NT2/D1 (cell line): ENCODE data around the gene KRTAP13-3.

Experiments
- DNase-seq: peaks from one replicate; pipeline ENCODE4 v3.0.0-alpha.2; 2011; ENCODE audit warnings: low read depth, low spot score
- H3K27me3 ChIP-seq: 2 replicates; pipeline ENCODE4 v1.6.0; 2011; ENCODE audit warnings: mild to moderate bottlenecking; ENCODE audit not compliant: insufficient read length, insufficient read depth
- H3K36me3 ChIP-seq: 2 replicates; pipeline ENCODE4 v1.6.1; 2011; ENCODE audit warnings: mild to moderate bottlenecking, low read length, mixed read lengths; ENCODE audit not compliant: insufficient read depth, insufficient read length
- H3K4me1 ChIP-seq: 2 replicates; pipeline ENCODE4 v1.5.1; 2011; ENCODE audit not compliant: insufficient read depth, insufficient read length
- H3K4me3 ChIP-seq: 2 replicates; pipeline ENCODE4 v1.5.1; 2011; ENCODE audit warnings: low read depth; ENCODE audit not compliant: insufficient read length
- H3K9ac ChIP-seq: 2 replicates; pipeline ENCODE4 v1.6.0; 2011; ENCODE audit warnings: low read depth; ENCODE audit not compliant: insufficient read length
- H3K9me3 ChIP-seq: 2 replicates; pipeline ENCODE4 v1.5.1; 2011; ENCODE audit warnings: mild to moderate bottlenecking, low read length; ENCODE audit not compliant: insufficient read depth
- SUZ12 ChIP-seq: IDR thresholded peaks from 2 replicates; pipeline ENCODE4 v1.6.1; 2011; ENCODE audit not compliant: insufficient read length, insufficient read depth; ENCODE audit errors: extremely low read depth
- YY1 ChIP-seq: IDR thresholded peaks from 2 replicates; pipeline ENCODE4 v1.6.1; 2011; ENCODE audit not compliant: insufficient read length, insufficient read depth
- ZNF274 ChIP-seq: IDR thresholded peaks from 2 replicates; pipeline ENCODE4 v1.6.1; 2011; ENCODE audit warnings: mild to moderate bottlenecking, low read depth, low read length

Gene KRTAP13-3

GRCh38 chr21:30425826-30426225 is at the start of gene KRTAP13-3:
KRTAP13-3 (minus strand) TSS chr21:30425926; CDS start chr21:30425912, 14 bp downstream.
- H3K36me3 ChIP-seq, result no peaks in the 10 kb centered on the region
- no peak within 1 kb of the TSS for H3K9ac ChIP-seq
- DNase-seq, result no peak
- no peaks in the 10 kb centered on the region; the same call in 1 of the 2 replicates for H3K9me3 ChIP-seq
- no peaks in the 10 kb centered on the region for H3K27me3 ChIP-seq
- no peak within 1 kb of the TSS for H3K4me3 ChIP-seq
- no peaks in the 10 kb centered on the region for H3K4me1 ChIP-seq
- TF ChIP-seq SUZ12, result no peak
- no peak for TF ChIP-seq ZNF274
- TF ChIP-seq YY1, result no peak

DNA sequence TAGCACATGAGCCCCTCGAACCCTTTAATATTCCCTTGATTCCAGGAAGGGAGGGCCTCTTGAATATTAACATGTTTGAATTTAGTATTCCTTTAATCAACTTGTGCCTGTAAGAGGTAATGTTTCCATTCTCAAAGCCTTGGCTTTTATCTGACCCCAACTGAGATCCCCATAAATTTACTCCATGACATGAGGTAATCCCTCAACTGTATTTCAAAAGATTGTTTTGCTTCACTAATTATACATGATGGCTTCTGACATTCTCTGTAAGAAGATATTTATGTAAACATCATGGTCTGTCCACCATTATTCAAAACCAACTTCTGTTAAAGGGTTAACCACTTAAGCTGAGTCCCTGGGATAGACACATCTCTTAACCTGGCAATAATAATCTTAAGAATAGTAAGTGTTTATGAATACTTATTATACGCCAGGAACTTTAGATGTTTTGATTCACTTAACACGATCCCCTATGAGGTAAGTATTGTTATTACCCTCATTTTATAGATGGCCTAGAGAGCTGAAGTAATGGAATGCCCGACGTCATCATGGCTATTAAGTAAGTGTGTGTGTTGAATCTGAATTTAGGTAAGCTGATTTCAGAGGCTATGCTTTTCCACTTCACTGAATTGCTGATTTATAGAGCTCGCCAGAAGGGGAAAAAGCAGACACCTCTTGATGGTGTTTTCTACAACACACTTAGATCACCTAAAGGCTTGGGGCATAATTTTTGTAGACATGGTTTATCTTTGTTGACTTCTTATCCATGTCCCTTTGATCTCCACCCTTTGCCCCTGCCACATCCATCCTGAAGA is 43.4 kb upstream of the KRTAP13-3 start:
- DNase-seq, result no peak
- Histone ChIP-seq H3K9me3 (no peaks in the 10 kb centered on the region), H3K9ac (no peak overlapping the region), H3K4me3 (no peak overlapping the region), H3K36me3 (no peaks in the 10 kb centered on the region), H3K4me1 (no peaks in the 10 kb centered on the region), H3K27me3 (no peaks in the 10 kb centered on the region)
- TF ChIP-seq ZNF274, result no peak
- TF ChIP-seq YY1, result no peak
- no peak for TF ChIP-seq SUZ12

GRCh38 chr21:30463713-30464112 is 38.0 kb upstream of the KRTAP13-3 start:
- Histone ChIP-seq H3K9ac (no peak overlapping the region), H3K27me3 (no peaks in the 10 kb centered on the region), H3K9me3 (no peaks in the 10 kb centered on the region), H3K36me3 (no peaks in the 10 kb centered on the region), H3K4me3 (no peak overlapping the region), H3K4me1 (no peaks in the 10 kb centered on the region)
- peak; percentile 18 for DNase-seq
- TF ChIP-seq YY1, result no peak
- no peak for TF ChIP-seq SUZ12
- no peak for TF ChIP-seq ZNF274

DNA sequence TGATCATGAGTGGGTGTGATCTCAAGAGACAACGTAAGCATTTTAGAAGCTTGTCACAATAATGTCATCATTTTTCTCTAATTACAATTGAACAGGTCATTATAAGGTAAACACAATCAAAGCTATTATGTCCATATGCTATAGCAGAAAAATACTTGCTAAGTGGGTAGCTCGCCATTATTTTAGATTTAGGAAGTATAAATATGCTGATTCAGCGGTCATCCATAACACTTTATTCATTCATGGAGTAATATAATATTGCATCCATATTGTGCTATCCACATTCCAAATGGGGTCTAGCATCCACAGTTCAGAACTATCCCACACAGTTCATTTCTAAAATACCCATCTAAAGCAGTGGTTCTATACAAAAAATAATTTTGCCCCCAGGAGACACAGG is 22.8 kb upstream of the KRTAP13-3 start:
- H3K9me3 ChIP-seq, result no peaks in the 10 kb centered on the region
- no peak for TF ChIP-seq YY1
- no peak for TF ChIP-seq ZNF274
- H3K4me1 ChIP-seq, result no peaks in the 10 kb centered on the region
- no peaks in the 10 kb centered on the region for H3K36me3 ChIP-seq
- no peak for DNase-seq
- no peaks in the 10 kb centered on the region for H3K27me3 ChIP-seq
- H3K4me3 ChIP-seq, result no peak overlapping the region
- no peak overlapping the region for H3K9ac ChIP-seq

DNA sequence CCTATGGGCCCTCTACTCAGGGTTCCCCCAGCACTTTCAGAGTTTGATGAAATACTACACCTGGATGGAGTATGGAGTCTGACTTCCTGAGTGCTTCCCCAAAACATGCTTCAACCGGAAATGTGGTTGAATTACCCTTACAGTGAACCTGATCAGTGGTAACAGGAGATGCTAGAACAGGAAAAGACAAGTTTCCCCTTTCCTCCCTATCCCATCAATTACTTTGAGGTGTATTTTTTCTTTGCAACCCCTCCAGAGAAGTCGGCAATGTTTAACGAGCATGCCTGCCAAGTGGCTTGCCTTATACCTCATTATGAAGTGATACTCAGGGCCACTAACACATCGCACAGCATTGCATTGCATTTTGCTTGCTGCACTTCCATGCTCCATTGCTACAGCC is 21.3 kb upstream of the KRTAP13-3 start:
- H3K36me3 ChIP-seq, result no peaks in the 10 kb centered on the region
- no peaks in the 10 kb centered on the region for H3K9me3 ChIP-seq
- H3K4me3 ChIP-seq, result no peak overlapping the region
- no peak for DNase-seq
- H3K9ac ChIP-seq, result no peak overlapping the region
- TF ChIP-seq YY1 (no peak), ZNF274 (no peak), SUZ12 (no peak)
- H3K4me1 ChIP-seq, result no peaks in the 10 kb centered on the region
- H3K27me3 ChIP-seq, result no peaks in the 10 kb centered on the region

- Histone ChIP-seq H3K36me3 (no peaks in the 10 kb centered on the region), H3K9me3 (no peaks in the 10 kb centered on the region), H3K4me1 (no peaks in the 10 kb centered on the region), H3K9ac (no peak overlapping the region), H3K27me3 (no peaks in the 10 kb centered on the region), H3K4me3 (no peak overlapping the region)
- TF ChIP-seq SUZ12, result no peak
- no peak for TF ChIP-seq YY1
- TF ChIP-seq ZNF274, result no peak
- DNase-seq, result no peak
Measured at GRCh38 chr21:30444204-30444603, 18.5 kb upstream of the KRTAP13-3 start.

GRCh38 chr21:30443226-30443625 is 17.5 kb upstream of the KRTAP13-3 start:
- H3K4me3 ChIP-seq, result no peak overlapping the region
- no peaks in the 10 kb centered on the region for H3K27me3 ChIP-seq
- no peaks in the 10 kb centered on the region for H3K36me3 ChIP-seq
- no peaks in the 10 kb centered on the region for H3K4me1 ChIP-seq
- TF ChIP-seq ZNF274, result no peak
- H3K9me3 ChIP-seq, result no peaks in the 10 kb centered on the region
- no peak overlapping the region for H3K9ac ChIP-seq
- DNase-seq, result no peak
